ENCODE results near the gene CRTC3. TPM values are rescaled to one million over a fixed set of nuclear protein-coding genes. Genes with fewer than 3 reads are reported as not detected.

The CRTC3 gene
- total RNA-seq, 6 experiments from 2014 or later, result 8.4 to 16.2 (median 11.3) TPM

- Histone ChIP-seq H3K27ac (peak overlapping the region in 2 of 3 donors; percentile 59 to 93), H3K27me3 (no peaks in the 10 kb centered on the region), H3K4me3 (no peak overlapping the region), H3K36me3 (no peaks in the 10 kb centered on the region), H3K4me1 (peaks cover 3 to 62% (median 25%) of the 10 kb centered on the region in 4 donors), H3K9me3 (no peaks in the 10 kb centered on the region)
- TF ChIP-seq POLR2A (IDR thresholded peaks at IDR 0.05) (no peak), CTCF (IDR thresholded peaks at IDR 0.05) (no peak)
- 91% methylated on average over 4 of the region's 5 CpGs for WGBS (ENCODE audit: insufficient coverage, low coverage, low lambda C conversion rate, missing lambda C conversion rate)
- DNase-seq, result no peak
- ATAC-seq, result no peak
- intact Hi-C loops (cut with DNase I), result no loop called here
Measured at GRCh38 chr15:90562669-90563068, 32.9 kb downstream of the CRTC3 start.

- Histone ChIP-seq H3K4me3 (no peak overlapping the region), H3K9me3 (no peaks in the 10 kb centered on the region), H3K27me3 (no peaks in the 10 kb centered on the region), H3K27ac (no peak overlapping the region), H3K36me3 (no peaks in the 10 kb centered on the region), H3K4me1 (peaks cover 3 to 55% (median 22%) of the 10 kb centered on the region in 4 donors)
- DNase-seq (no peak), ATAC-seq (no peak)
- intact Hi-C loops (cut with DNase I), result no loop called here
- WGBS (ENCODE audit: insufficient coverage, low coverage, low lambda C conversion rate, missing lambda C conversion rate), result 84% methylated on average over 2 of the region's 3 CpGs
- TF ChIP-seq POLR2A (IDR thresholded peaks at IDR 0.05), result no peak
Measured at GRCh38 chr15:90563463-90563862, 33.7 kb downstream of the CRTC3 start.

- no peaks in the 10 kb centered on the region for H3K36me3 ChIP-seq
- TF ChIP-seq POLR2A (IDR thresholded peaks at IDR 0.05) (no peak), CTCF (IDR thresholded peaks at IDR 0.05) (no peak)
- H3K4me3 ChIP-seq, result no peak overlapping the region
- WGBS (ENCODE audit: insufficient coverage, low coverage, low lambda C conversion rate, missing lambda C conversion rate), result 25% methylated on average over 1 of the region's 1 CpG
- no peak for ATAC-seq
- peak overlapping the region in 1 of 3 donors; percentile 52 for H3K27ac ChIP-seq
- no peaks in the 10 kb centered on the region for H3K27me3 ChIP-seq
- H3K9me3 ChIP-seq, result no peaks in the 10 kb centered on the region
- DNase-seq, result no peak
- H3K4me1 ChIP-seq, result peaks cover 0 to 50% (median 18%) of the 10 kb centered on the region in 4 donors
- intact Hi-C loops (cut with DNase I), result no loop called here
Measured at GRCh38 chr15:90564051-90564450, 34.3 kb downstream of the CRTC3 start.

GRCh38 chr15:90564590-90564989, 34.9 kb downstream of the CRTC3 start:
- Histone ChIP-seq H3K4me3 (no peak overlapping the region), H3K4me1 (peaks cover 0 to 44% (median 14%) of the 10 kb centered on the region in 4 donors), H3K9me3 (no peaks in the 10 kb centered on the region), H3K27ac (peak overlapping the region in 1 of 3 donors; percentile 52), H3K27me3 (no peaks in the 10 kb centered on the region), H3K36me3 (no peaks in the 10 kb centered on the region)
- DNase-seq (no peak), ATAC-seq (no peak)
- intact Hi-C loops (cut with DNase I), result no loop called here
- TF ChIP-seq CTCF (IDR thresholded peaks at IDR 0.05) (no peak), POLR2A (IDR thresholded peaks at IDR 0.05) (no peak)
- WGBS (ENCODE audit: insufficient coverage, low coverage, low lambda C conversion rate, missing lambda C conversion rate), result 80% methylated on average over 2 of the region's 2 CpGs

- H3K9me3 ChIP-seq, result no peaks in the 10 kb centered on the region
- H3K36me3 ChIP-seq, result no peaks in the 10 kb centered on the region
- intact Hi-C loops (cut with DNase I), result no loop called here
- DNase-seq (no peak), ATAC-seq (no peak)
- no peak overlapping the region for H3K4me3 ChIP-seq
- TF ChIP-seq POLR2A (IDR thresholded peaks at IDR 0.05) (no peak), CTCF (IDR thresholded peaks at IDR 0.05) (no peak)
- peaks cover 0 to 31% (median 8%) of the 10 kb centered on the region in 4 donors for H3K4me1 ChIP-seq
- no peaks in the 10 kb centered on the region for H3K27me3 ChIP-seq
- no peak overlapping the region for H3K27ac ChIP-seq
Measured at GRCh38 chr15:90565866-90566265, 36.1 kb downstream of the CRTC3 start.
